Right cardiac atrium (tissue), 5 donors: ENCODE measurements around the gene KRTAP5-3. TPM values are rescaled to one million over a fixed set of nuclear protein-coding genes. Genes with fewer than 3 reads are reported as not detected.

ENCODE experiments used
- ATAC-seq, 2 donors: fragments of 200-7000 bp; cut with Tn5 transposase; one replicate each; pipeline versions ENCODE4 v1.8.0 to v1.9.1; 2020; ENCODE audit warnings: moderate library complexity in 2 of 2, mild to moderate bottlenecking in 1 of 2
- DNase-seq, 3 donors: peaks; one replicate each; pipeline ENCODE4 v3.0.0-alpha.2; 2020
- H3K27ac ChIP-seq: one replicate; pipeline ENCODE4 v1.5.1; 2013; ENCODE audit warnings: mild to moderate bottlenecking, low read length, control low read depth, moderate library complexity
- H3K27me3 ChIP-seq: one replicate; pipeline ENCODE4 v1.6.1; 2013; ENCODE audit not compliant: control insufficient read depth, insufficient read depth
- H3K4me1 ChIP-seq: one replicate; pipeline ENCODE4 v1.6.1; 2013; ENCODE audit warnings: low read length; ENCODE audit not compliant: control insufficient read depth, insufficient read depth
- H3K4me3 ChIP-seq: one replicate; pipeline ENCODE4 v1.5.1; 2013; ENCODE audit warnings: low read length, control low read depth
- H3K9me3 ChIP-seq: one replicate; pipeline ENCODE4 v1.6.1; 2013; ENCODE audit warnings: low read length; ENCODE audit not compliant: control insufficient read depth
- WGBS: extraction: QIAGEN DNeasy Blood & Tissue Kit; methylation state at CpG from one replicate; pipeline ENCODE4 v1.1.7; 2013; 5-methylcytosine and 5-hydroxymethylcytosine counted together
- intact Hi-C, 4 donors: fragments of 100-400 bp; cut with DNase I; formaldehyde crosslinking; loops; one replicate each; pipeline versions ENCODE4 v1.11.0 to v1.14.0; 2022 to 2023
- polyA plus RNA-seq: library from polyadenylated mRNA; stranded (reverse); fragments of 200-250 nt; gene quantifications from one replicate; pipeline ENCODE4 v1.2.3, GENCODE V29; 2013
- total RNA-seq, 4 donors: library from RNA; stranded (reverse); fragmentation: NEBNext Ultra II Directional; extraction: Animal tissue kit (Norgen Biotek cat#: 25700); gene quantifications; one replicate each; pipeline ENCODE4 v1.2.1, GENCODE V29; 2021
- donor health status: healthy with polysubstance abuse.
- donor health status: DM: no; HTN: yes; CAD: no.
- donor health status: DM: no; HTN: no; CAD: no.
- donor health status: DM: no; HTN: yes; CAD: no; lungs with severe emphysema.
- donor health status: DM: yes; HTN: yes; CAD: no.

KRTAP5-3 gene
- total and polyA plus RNA-seq, 5 donors = not detected

DNA sequence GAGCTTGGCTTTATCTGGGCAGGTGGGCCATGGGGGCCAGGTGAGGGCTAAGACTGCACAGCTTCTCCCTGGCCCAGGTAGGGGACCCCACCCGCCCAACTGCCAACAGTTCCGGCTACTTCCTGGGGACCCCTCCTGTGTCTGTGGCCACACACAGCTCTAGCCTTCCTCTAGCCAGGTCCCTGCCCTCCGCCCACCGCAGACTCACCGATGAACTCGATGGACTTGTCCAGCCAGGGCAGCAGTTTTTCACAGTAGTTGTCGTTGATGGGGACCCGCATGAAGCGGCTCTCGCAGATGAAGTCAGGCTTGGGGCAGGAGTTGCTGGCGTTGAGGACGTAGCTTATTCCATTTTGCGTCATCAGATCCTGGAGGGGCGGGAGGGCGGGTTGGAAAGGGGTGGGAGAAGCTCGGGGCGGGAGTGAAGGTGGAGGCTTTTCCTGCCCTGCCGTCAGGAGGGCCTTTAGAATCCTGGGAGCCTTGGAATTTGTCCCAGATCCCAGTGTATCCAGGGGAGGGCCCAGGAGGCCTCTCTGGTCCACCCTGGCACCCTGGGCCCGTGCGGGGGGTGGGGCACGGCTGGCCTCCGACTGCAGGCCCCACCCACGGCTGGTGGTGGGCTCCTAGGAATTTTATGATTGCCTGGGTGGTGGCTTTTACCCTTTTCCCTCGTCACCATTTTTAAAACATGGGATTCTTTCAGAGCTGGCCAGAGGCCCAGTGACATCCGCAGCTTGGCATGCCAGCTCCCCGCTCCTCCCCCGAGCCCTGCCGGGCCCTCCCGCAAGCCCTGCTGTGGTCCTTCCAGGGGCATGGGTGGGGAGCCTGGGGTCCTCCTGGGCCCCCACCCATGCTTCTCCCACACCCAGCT lies 50.1 kb downstream of the KRTAP5-3 start:
- peaks cover 7% of the 10 kb centered on the region for H3K4me1 ChIP-seq
- H3K9me3 ChIP-seq = no peaks in the 10 kb centered on the region
- no peaks in the 10 kb centered on the region for H3K27me3 ChIP-seq
- ATAC-seq (peak; percentile 38 to 54), DNase-seq (peak; percentile 71 to 84 (median 81))
- peak overlapping the region; percentile 39 for H3K27ac ChIP-seq
- 42% methylated on average over 29 of the region's 29 CpGs for WGBS
- no peak overlapping the region for H3K4me3 ChIP-seq
- intact Hi-C loops = no loop called here

Other genes with a start within 250 kb of the KRTAP5-3 start
- 1 to 10 TPM in 2 of 4 donors, under 1 TPM in 2; 0.61 to 2.3 (median 1.4) TPM for gene BRSK2, start 218.5 kb downstream of the KRTAP5-3 start, total RNA-seq
- 2.3 TPM for gene BRSK2, start 218.5 kb downstream of the KRTAP5-3 start, polyA plus RNA-seq
- 10 to 100 TPM; 35.0 to 45.0 (median 42.0) TPM for gene MOB2, start 121.7 kb downstream of the KRTAP5-3 start, total RNA-seq
- gene MOB2, start 121.7 kb downstream of the KRTAP5-3 start, polyA plus RNA-seq = 40.0 TPM
- 10 to 100 TPM; 10.1 to 15.6 (median 12.3) TPM for gene DUSP8, start 36.2 kb downstream of the KRTAP5-3 start, total RNA-seq
- gene DUSP8, start 36.2 kb downstream of the KRTAP5-3 start, polyA plus RNA-seq = 13.3 TPM
- not detected for gene KRTAP5-1, start 23.2 kb downstream of the KRTAP5-3 start, total RNA-seq
- not detected for gene KRTAP5-1, start 23.2 kb downstream of the KRTAP5-3 start, polyA plus RNA-seq
- not detected for gene KRTAP5-2, start 10.2 kb downstream of the KRTAP5-3 start, total RNA-seq
- not detected for gene KRTAP5-2, start 10.2 kb downstream of the KRTAP5-3 start, polyA plus RNA-seq
- not detected for gene KRTAP5-4, start 13.7 kb upstream of the KRTAP5-3 start, total RNA-seq
- not detected for gene KRTAP5-4, start 13.7 kb upstream of the KRTAP5-3 start, polyA plus RNA-seq
- not detected for gene KRTAP5-5, start 21.3 kb upstream of the KRTAP5-3 start, total RNA-seq
- gene KRTAP5-5, start 21.3 kb upstream of the KRTAP5-3 start, polyA plus RNA-seq = not detected
- gene KRTAP5-6, start 88.7 kb upstream of the KRTAP5-3 start, total RNA-seq = not detected
- not detected for gene KRTAP5-6, start 88.7 kb upstream of the KRTAP5-3 start, polyA plus RNA-seq
- gene IFITM10, start 142.1 kb upstream of the KRTAP5-3 start, total RNA-seq = 1 to 10 TPM in 1 of 4 donors, under 1 TPM in 3; 0.48 to 1.0 (median 0.59) TPM
- gene IFITM10, start 142.1 kb upstream of the KRTAP5-3 start, polyA plus RNA-seq = 0.25 TPM
- 100 to 1,000 TPM; 674 to 717 (median 700) TPM for gene CTSD, start 155.5 kb upstream of the KRTAP5-3 start, total RNA-seq
- 748 TPM for gene CTSD, start 155.5 kb upstream of the KRTAP5-3 start, polyA plus RNA-seq
- not detected for gene SYT8, start 226.5 kb upstream of the KRTAP5-3 start, total RNA-seq
- not detected for gene SYT8, start 226.5 kb upstream of the KRTAP5-3 start, polyA plus RNA-seq
- not detected for gene TNNI2, start 230.5 kb upstream of the KRTAP5-3 start, total RNA-seq
- not detected for gene TNNI2, start 230.5 kb upstream of the KRTAP5-3 start, polyA plus RNA-seq
- gene LSP1, start 244.6 kb upstream of the KRTAP5-3 start, total RNA-seq = 10 to 100 TPM in 3 of 4 donors, 1 to 10 TPM in 1; 7.6 to 18.3 (median 14.8) TPM
- gene LSP1, start 244.6 kb upstream of the KRTAP5-3 start, polyA plus RNA-seq = 11.7 TPM